Tibial nerve (tissue), 4 donors: ENCODE data around the gene RNF14.

Experiments used
- CTCF ChIP-seq, 5 experiments: fragments of 200-600 bp in 3 of 5; fragments of 450-650 bp in 2 of 5; sonication (generic) in 3 of 5; IDR thresholded peaks; one replicate each; pipeline ENCODE4 v1.5.1; 2016 to 2019; ENCODE audit warnings: antibody characterized with exemption in 5 of 5, mild to moderate bottlenecking in 3 of 5, moderate library complexity in 2 of 5
- EP300 ChIP-seq, 2 donors: sonication (generic); formaldehyde crosslinking; IDR thresholded peaks; one replicate each; pipeline ENCODE4 v1.6.1; 2017; ENCODE audit warnings: antibody characterized with exemption in 2 of 2, mild to moderate bottlenecking in 1 of 2
- POLR2A ChIP-seq, 2 donors: fragments of 450-650 bp; IDR thresholded peaks; one replicate each; pipeline ENCODE4 v1.6.1; 2017; ENCODE audit warnings: antibody characterized with exemption in 2 of 2, mild to moderate bottlenecking in 2 of 2, moderate library complexity in 2 of 2

- TF ChIP-seq CTCF (IDR thresholded peaks at IDR 0.05) (no peak), POLR2A (IDR thresholded peaks at IDR 0.05) (no peak), EP300 (IDR thresholded peaks at IDR 0.05) (no peak)
Observed at GRCh38 chr5:141919218-141920119, 49.4 kb upstream of the RNF14 start.
